ENCODE measurements around the gene PFKL.

DNA sequence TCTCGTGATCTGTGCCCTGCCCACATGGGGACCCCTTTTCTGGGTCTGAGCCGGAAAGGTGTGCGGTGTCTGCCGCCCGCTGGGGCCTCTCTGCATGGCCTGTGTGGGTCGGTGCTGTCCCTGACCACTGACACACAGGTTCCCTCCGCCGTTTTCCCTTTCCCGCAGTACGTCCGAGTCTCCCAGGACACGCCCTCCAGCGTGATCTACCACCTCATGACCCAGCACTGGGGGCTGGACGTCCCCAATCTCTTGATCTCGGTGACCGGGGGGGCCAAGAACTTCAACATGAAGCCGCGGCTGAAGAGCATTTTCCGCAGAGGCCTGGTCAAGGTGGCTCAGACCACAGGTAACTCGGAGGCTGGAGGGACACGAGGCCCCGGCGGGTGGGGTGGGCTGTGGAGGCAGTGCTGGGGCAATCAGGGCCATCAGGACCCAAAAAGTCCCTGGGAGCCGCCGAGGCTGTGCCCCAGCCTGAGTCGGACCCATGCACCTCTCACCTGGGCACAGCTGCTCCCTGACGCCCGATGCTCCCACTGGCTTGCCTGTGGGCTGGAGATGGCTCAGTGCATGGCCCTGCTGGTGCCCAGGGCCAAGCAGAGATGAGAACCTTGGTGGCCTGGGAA is 66.8 kb downstream of the PFKL start:
- TF ChIP-seq, protein P1, sequence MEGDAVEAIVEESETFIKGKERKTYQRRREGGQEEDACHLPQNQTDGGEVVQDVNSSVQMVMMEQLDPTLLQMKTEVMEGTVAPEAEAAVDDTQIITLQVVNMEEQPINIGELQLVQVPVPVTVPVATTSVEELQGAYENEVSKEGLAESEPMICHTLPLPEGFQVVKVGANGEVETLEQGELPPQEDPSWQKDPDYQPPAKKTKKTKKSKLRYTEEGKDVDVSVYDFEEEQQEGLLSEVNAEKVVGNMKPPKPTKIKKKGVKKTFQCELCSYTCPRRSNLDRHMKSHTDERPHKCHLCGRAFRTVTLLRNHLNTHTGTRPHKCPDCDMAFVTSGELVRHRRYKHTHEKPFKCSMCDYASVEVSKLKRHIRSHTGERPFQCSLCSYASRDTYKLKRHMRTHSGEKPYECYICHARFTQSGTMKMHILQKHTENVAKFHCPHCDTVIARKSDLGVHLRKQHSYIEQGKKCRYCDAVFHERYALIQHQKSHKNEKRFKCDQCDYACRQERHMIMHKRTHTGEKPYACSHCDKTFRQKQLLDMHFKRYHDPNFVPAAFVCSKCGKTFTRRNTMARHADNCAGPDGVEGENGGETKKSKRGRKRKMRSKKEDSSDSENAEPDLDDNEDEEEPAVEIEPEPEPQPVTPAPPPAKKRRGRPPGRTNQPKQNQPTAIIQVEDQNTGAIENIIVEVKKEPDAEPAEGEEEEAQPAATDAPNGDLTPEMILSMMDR (conservative IDR thresholded peaks at IDR 0.05), result no peak
- TF ChIP-seq EZH2 (IDR thresholded peaks at IDR 0.05; ENCODE audit: low read depth), result no peak

Data from PC-9 (cell line).